PC-9 (cell line): ENCODE results near the gene MZT1. TPM values are rescaled to one million over a fixed set of nuclear protein-coding genes. Genes with fewer than 3 reads are reported as not detected.
"Not testable (repeated sequence)": the region's sequence is repeated elsewhere in the genome, so short reads cannot be mapped to it uniquely, and the experiment has no call there.

Experiments
- BruUV-seq: library from RNA; stranded (reverse); fragments of 400-500 nt; replicated peaks from 2 replicates; lab custom pipeline; 2021; lab: Mats Ljungman, UMichigan
- CTCF ChIA-PET: fragments of 300-600 bp; sonication (Branson Sonifier 250); formaldehyde crosslinking; loops from one replicate; lab custom pipeline; 2022; ENCODE audit warnings: antibody characterized with exemption; lab: Charles Lee
- POLR2A ChIA-PET: fragments of 300-600 bp; sonication (Branson Sonifier 250); formaldehyde crosslinking; loops from one replicate; lab custom pipeline; 2022; ENCODE audit warnings: antibody characterized with exemption; ENCODE audit not compliant: unreplicated experiment; lab: Charles Lee
- DNase-seq, 2 experiments: peaks; one replicate each; pipeline versions ENCODE4 v3.0.0 to v3.0.0-alpha.2; 2015 to 2022; ENCODE audit warnings: mixed read lengths in 1 of 2
- H2AFZ ChIP-seq: fragments of 200-600 bp; sonication (generic); 2 replicates; pipeline ENCODE4 v1.8.1; 2017; ENCODE audit warnings: antibody characterized with exemption
- H3F3A ChIP-seq: fragments of 200-600 bp; sonication (generic); 2 replicates; pipeline ENCODE4 v1.8.1; 2017; ENCODE audit warnings: antibody characterized with exemption, mild to moderate bottlenecking, low read depth; ENCODE audit not compliant: insufficient read depth
- H3K27ac ChIP-seq: fragments of 200-600 bp; sonication (generic); 2 replicates; pipeline ENCODE4 v1.6.1; 2016; ENCODE audit warnings: mixed run types
- H3K27me3 ChIP-seq: fragments of 200-600 bp; sonication (generic); 2 replicates; pipeline ENCODE4 v1.6.1; 2016; ENCODE audit warnings: low read depth, mixed run types; ENCODE audit not compliant: insufficient read depth
- H3K36me3 ChIP-seq: fragments of 200-600 bp; sonication (generic); 2 replicates; pipeline ENCODE4 v1.6.1; 2016; ENCODE audit warnings: low read depth, mixed run types
- H3K4me1 ChIP-seq: fragments of 200-600 bp; sonication (generic); replicated peaks from 2 replicates; pipeline ENCODE4 v1.6.1; 2016; ENCODE audit warnings: mixed run types; ENCODE audit not compliant: insufficient read depth
- H3K4me2 ChIP-seq: fragments of 200-600 bp; sonication (generic); 2 replicates; pipeline ENCODE4 v1.6.1; 2017; ENCODE audit warnings: mixed run types
- H3K4me3 ChIP-seq: fragments of 200-600 bp; sonication (generic); 2 replicates; pipeline ENCODE4 v1.6.1; 2016; ENCODE audit warnings: mixed run types
- H3K79me2 ChIP-seq: fragments of 200-600 bp; sonication (generic); 2 replicates; pipeline ENCODE4 v1.6.1; 2017; ENCODE audit warnings: low read depth, mixed run types
- H3K9me2 ChIP-seq: fragments of 200-600 bp; sonication (generic); 2 replicates; pipeline ENCODE4 v1.8.1; 2017; ENCODE audit warnings: mild to moderate bottlenecking; ENCODE audit not compliant: insufficient read depth
- H3K9me3 ChIP-seq: fragments of 200-600 bp; sonication (generic); 2 replicates; pipeline ENCODE4 v1.8.1; 2016; ENCODE audit warnings: low read depth; ENCODE audit not compliant: insufficient read depth
- H4K20me1 ChIP-seq: fragments of 200-600 bp; sonication (generic); 2 replicates; pipeline ENCODE4 v1.8.1; 2017; ENCODE audit not compliant: insufficient read depth
- EZH2 ChIP-seq: fragments of 200-600 bp; sonication (generic); IDR thresholded peaks from 2 replicates; pipeline ENCODE4 v1.8.0; 2017; ENCODE audit warnings: antibody characterized with exemption, low read depth
- intact Hi-C: fragments of 100-400 bp; cut with micrococcal nuclease; formaldehyde crosslinking; loops from one replicate; pipeline ENCODE4 v1.10.0; 2022; ENCODE audit not compliant: unreplicated experiment
- total RNA-seq: library from RNA; stranded (reverse); gene quantifications from 2 replicates; pipeline ENCODE4 v1.2.3, GENCODE V29; 2021
- TF ChIP-seq, protein P1 (sequence below): fragments of 200-600 bp; sonication (generic); conservative IDR thresholded peaks from 2 replicates; pipeline ENCODE4 v1.6.1; 2017; ENCODE audit warnings: mixed run types, antibody characterized with exemption, mild to moderate bottlenecking, moderate library complexity

Gene MZT1
- total RNA-seq, 1 experiment from 2014 or later = 21.0 TPM

DNA sequence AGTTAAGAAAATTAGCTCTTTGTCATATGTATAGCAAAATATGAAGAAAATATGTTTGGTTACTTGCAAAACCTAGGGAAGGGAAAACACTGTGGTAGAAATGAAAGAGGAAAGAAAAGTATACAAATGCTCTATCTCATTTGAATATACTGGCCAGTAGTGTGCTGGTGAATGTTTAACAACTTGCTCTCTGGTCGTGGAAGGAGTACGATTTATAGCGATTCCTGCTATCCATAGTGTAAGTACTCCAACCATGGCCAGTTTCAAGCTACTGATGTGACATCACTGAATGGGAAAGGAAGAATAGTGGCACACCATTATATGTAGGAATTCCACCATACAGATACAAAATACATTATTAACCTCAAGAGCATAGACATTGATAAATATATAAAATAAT lies 9.6 kb upstream of the MZT1 start:
- H3K4me2 ChIP-seq = no peak overlapping the region
- no peaks in the 10 kb centered on the region for H3K9me3 ChIP-seq
- no TSS peak for BruUV-seq
- TF ChIP-seq, protein P1, sequence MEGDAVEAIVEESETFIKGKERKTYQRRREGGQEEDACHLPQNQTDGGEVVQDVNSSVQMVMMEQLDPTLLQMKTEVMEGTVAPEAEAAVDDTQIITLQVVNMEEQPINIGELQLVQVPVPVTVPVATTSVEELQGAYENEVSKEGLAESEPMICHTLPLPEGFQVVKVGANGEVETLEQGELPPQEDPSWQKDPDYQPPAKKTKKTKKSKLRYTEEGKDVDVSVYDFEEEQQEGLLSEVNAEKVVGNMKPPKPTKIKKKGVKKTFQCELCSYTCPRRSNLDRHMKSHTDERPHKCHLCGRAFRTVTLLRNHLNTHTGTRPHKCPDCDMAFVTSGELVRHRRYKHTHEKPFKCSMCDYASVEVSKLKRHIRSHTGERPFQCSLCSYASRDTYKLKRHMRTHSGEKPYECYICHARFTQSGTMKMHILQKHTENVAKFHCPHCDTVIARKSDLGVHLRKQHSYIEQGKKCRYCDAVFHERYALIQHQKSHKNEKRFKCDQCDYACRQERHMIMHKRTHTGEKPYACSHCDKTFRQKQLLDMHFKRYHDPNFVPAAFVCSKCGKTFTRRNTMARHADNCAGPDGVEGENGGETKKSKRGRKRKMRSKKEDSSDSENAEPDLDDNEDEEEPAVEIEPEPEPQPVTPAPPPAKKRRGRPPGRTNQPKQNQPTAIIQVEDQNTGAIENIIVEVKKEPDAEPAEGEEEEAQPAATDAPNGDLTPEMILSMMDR = no peak
- TF ChIP-seq EZH2 = no peak
- no peak overlapping the region for H3K4me3 ChIP-seq
- CTCF ChIA-PET = no interaction called here
- H3K9me2 ChIP-seq = no peaks in the 10 kb centered on the region
- no peaks in the 10 kb centered on the region for H3K4me1 ChIP-seq
- H3K27me3 ChIP-seq = no peaks in the 10 kb centered on the region
- peaks cover 20% of the 10 kb centered on the region for H3K36me3 ChIP-seq
- H4K20me1 ChIP-seq = peaks cover 10% of the 10 kb centered on the region
- H3K27ac ChIP-seq = no peak overlapping the region
- intact Hi-C loops = no loop called here
- POLR2A ChIA-PET = no interaction called here
- H3K79me2 ChIP-seq = peaks cover 21% of the 10 kb centered on the region
- H3F3A ChIP-seq = no peaks in the 10 kb centered on the region
- H2AFZ ChIP-seq = no peak overlapping the region
- no peak for DNase-seq

DNA sequence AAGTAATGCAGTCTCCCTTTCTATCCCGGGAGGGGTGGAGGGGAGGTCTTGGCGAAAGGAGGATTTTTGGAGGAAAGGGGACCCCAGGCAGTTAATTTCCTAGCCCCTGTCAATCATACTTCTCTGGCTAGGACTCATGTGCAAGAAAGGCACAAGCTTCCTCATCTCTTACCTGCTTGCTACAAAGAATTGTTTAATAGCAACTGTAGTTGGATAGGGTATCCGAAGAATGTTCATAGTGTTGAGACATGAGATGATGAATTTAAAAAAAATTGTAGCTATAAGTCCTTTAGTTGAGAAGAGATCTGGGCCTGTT lies 819 bp upstream of the MZT1 start:
- no TSS peak for BruUV-seq
- no peaks in the 10 kb centered on the region for H3F3A ChIP-seq
- TF ChIP-seq, protein P1 = no peak
- no peak for TF ChIP-seq EZH2
- peaks cover 15% of the 10 kb centered on the region for H3K36me3 ChIP-seq
- DNase-seq = no peak
- no peaks in the 10 kb centered on the region for H4K20me1 ChIP-seq
- intact Hi-C loops = loop anchor here (2.0 kb wide), 1 partner anchor 53 kb away; the partner anchor contains the start of gene DIS3
- H3K4me1 ChIP-seq = peaks cover 22% of the 10 kb centered on the region
- H3K79me2 ChIP-seq = peaks cover 84% of the 10 kb centered on the region
- no peak overlapping the region for H3K27ac ChIP-seq
- peak overlapping the region; percentile 96 for H3K4me3 ChIP-seq
- no peaks in the 10 kb centered on the region for H3K9me3 ChIP-seq
- H3K9me2 ChIP-seq = no peaks in the 10 kb centered on the region
- ChIA-PET CTCF (no interaction called here), POLR2A (no interaction called here)
- H3K27me3 ChIP-seq = no peaks in the 10 kb centered on the region
- peak overlapping the region; percentile 96 for H3K4me2 ChIP-seq
- H2AFZ ChIP-seq = peak overlapping the region; percentile 90

DNA sequence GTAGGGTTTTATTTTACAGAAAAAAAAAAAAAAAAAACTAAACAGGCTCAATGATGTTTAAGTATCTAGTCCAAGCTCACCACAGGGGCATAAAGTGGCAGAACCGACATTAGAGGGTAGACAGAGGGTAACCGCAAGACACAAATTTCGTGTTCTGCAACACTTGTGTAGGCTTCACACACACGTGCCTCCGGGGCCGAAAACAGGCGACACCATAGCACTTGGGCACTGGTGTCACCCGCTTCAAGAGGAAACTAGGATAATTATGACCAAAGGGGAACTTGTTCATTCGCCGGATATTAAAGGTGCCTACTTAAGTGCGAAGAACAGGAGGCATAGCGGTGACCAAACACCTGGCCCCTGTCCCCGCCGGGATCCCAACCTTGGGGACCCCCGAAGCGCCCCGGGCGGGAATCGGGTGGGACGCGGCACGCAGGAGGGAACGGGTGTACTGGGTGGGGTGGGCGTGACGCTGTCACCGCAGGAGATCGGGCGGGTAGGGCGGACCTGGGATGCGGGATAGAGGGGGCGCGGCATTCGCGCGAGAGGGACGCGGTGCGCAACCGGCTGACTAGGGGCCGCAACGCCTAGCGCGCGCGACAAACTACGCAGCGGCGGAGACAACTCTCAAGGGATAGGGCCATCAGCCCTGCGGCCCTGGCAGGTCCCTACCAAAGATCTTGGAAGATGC lies 558 bp downstream of the MZT1 start:
- intact Hi-C loops = no loop called here
- H3K4me2 ChIP-seq = peak overlapping the region; percentile 95
- H3K4me1 ChIP-seq = peaks cover 22% of the 10 kb centered on the region
- H3K9me3 ChIP-seq = no peaks in the 10 kb centered on the region
- H3F3A ChIP-seq = no peaks in the 10 kb centered on the region
- TF ChIP-seq, protein P1 = no peak
- no peak for TF ChIP-seq EZH2
- DNase-seq = peak in 1 of 2 experiments; percentile 23
- TSS peak; percentile 26 for BruUV-seq
- no peaks in the 10 kb centered on the region for H3K9me2 ChIP-seq
- peak overlapping the region; percentile 93 for H2AFZ ChIP-seq
- ChIA-PET CTCF (no interaction called here), POLR2A (no interaction called here)
- peaks cover 92% of the 10 kb centered on the region for H3K79me2 ChIP-seq
- no peak overlapping the region for H3K27ac ChIP-seq
- H3K36me3 ChIP-seq = peaks cover 9% of the 10 kb centered on the region; the same call in 1 of the 2 replicates
- peak overlapping the region; percentile 96 for H3K4me3 ChIP-seq
- H3K27me3 ChIP-seq = no peaks in the 10 kb centered on the region
- no peaks in the 10 kb centered on the region for H4K20me1 ChIP-seq

DNA sequence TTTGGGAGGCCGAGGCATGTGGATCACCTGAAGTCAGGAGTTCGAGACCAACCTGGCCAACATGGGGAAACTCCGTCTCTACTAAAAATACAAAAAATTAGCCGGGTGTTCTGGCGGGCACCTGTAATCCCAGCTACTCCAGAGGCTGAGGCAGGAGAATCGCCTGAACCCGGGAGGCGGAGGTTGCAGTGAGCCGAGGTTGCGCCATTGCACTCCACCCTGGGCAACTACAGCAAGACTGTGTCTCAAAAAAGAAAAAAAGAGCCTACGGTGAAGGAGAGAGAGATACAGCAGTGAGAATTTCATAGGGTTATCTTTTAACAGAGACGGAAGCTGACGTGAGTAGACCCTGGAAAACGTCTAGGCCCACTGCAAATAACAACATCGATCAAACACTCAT lies 1.2 kb downstream of the MZT1 start:
- CTCF ChIA-PET, POLR2A ChIA-PET, H3K9me3 ChIP-seq, H3K36me3 ChIP-seq, H3F3A ChIP-seq, intact Hi-C loops, H3K27me3 ChIP-seq, H4K20me1 ChIP-seq, H3K9me2 ChIP-seq, DNase-seq, BruUV-seq, H3K27ac ChIP-seq: not testable (repeated sequence)
- Histone ChIP-seq H3K4me2 (peak overlapping the region; percentile 95), H2AFZ (peak overlapping the region; percentile 93; the same call in 1 of the 2 replicates), H3K4me3 (peak overlapping the region; percentile 96), H3K4me1 (peaks cover 22% of the 10 kb centered on the region), H3K79me2 (peaks cover 92% of the 10 kb centered on the region)
